ENCODE results near the gene CST1.
"Not testable (repeated sequence)": the region's sequence is repeated elsewhere in the genome, so short reads cannot be mapped to it uniquely, and the experiment has no call there.

The CST1 gene

DNA sequence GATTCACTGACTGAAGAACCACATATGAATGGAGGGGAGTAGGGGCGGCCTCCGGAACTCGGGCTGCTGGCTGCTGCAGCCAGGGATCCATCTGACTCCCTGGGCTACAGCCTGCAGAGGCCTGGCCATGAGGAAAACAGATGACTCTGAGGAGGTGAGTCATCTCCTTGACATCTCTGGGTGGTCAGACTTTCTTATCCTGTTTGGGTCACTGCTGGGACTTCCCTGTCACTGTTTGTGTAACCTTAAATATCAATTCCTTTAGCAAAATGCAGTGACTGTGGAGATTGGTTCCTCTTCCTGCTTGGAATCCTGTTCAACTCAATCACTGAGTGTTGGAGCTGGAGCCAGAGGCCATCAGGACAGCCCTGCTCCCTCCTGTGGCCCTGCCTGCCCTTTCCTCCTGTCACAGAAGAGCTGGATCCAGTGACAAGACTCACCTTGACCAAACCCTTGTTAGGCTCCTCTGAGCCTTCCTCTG lies 4.4 kb upstream of the CST1 start:
- DNase-seq (ENCODE audit: low read depth in 2 of 2): not testable (repeated sequence)

DNA sequence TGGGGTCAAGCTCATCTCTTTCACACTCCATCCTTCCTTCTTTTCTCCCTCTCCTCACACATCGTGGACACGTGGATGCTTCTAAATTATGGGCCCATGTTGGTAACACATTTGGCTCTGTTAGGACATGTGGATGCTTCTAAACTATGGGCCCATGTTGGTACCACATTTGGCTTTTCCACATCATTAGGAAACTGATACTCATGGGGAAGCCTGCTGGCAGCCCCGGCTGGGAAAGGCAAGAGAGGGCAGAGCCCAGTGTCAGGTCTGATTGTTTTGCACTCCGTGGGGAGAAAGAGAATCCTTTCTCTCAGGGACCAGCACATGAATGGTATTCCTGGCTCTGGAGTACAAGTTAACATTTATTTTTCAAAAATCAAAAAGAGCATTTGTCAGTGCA lies 4.0 kb upstream of the CST1 start:
- no peak for DNase-seq (ENCODE audit: low read depth in 2 of 2)

DNA sequence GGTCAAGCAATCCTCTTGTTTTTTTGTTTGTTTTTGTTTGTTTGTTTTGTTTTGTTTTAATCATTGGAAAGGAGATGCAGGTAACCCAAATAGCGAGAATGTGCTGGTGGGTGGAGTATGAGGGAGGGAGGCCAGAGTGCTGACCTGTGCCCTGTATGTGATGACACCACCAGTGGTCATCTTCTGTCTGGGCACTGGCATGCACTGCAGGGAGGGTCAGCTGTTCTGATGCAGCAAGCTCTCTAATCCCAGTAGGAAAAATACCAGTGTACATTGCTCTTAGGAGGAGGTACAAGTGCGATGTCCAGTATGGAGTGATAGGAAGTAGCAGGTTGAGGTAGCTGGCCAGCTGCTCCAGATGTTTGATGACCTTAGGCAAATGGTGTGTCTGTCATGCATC lies 2.9 kb upstream of the CST1 start:
- DNase-seq (ENCODE audit: low read depth in 2 of 2): no peak

DNA sequence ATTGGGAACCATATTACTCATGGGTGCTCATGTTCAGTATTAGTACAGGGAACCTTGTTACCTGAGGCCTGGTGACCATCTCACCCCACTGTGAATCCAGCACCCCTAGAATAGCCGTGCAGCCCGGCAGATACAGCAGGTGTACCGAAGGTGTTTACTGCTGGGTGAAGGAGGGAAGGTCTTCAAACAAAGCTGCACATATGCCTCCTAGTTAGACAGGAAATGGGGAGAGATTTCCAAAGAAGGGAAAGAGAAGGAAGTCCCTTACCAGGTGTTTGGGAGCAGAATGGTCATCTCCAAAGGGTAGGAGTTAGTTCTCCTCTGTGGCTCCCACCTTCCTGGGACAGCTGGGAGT lies 2.4 kb upstream of the CST1 start:
- no peak for DNase-seq (ENCODE audit: low read depth in 2 of 2)

DNA sequence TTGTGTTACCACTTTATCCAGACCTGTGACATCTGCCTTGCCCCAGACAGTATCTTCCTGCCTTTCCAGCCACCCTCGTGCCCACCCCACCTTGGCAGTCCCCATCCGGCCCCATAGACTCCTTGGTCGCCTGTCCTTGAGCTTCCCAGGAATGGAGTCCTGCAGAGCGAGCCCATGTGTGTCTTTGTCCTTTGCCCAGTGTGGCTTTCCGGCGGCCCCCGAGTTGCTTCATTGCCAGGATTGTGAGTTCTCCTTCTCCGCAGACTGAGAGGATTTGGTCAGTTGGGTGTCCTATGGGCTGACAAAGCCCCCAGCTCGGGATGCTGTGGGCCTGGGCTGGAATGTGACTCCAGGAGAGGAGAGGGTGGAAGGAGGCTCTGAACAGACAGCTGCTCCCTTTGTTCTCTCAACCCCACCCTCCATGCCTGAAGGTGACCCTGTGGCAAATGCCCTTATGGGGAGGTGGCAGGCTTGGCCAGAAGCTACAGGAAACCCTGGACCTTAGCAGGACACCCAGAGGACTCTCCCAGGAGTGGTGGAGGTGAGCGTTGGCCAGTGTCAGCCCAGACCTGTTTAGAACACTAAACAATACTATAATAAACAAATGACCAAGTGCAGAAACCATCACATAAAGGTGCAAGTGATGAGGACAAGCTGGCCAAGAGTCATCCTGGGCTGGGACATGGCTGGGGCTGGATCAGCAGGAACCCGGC lies 1.9 kb upstream of the CST1 start:
- no peak for DNase-seq (ENCODE audit: low read depth in 2 of 2)

DNA sequence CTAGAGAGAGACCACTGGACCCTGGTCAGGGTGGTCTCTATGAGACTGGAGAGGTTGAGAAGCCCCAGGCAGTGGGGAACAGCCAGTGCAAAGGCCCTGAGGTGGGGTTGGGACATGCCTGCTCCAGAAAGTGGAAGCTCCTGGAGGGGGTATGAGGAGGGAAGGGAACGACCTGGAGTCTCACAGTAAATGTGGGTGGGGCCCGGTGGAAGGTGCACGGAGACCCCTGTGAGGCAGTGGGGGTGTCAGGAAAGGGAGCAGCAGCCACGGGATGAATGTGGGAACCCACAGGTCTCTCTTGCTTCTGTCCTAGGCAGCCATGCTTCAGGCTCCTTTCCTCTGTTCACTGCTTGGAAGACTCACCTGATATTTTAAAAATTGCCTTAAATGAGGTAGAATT lies 1.3 kb upstream of the CST1 start:
- DNase-seq (ENCODE audit: low read depth in 2 of 2): no peak

DNA sequence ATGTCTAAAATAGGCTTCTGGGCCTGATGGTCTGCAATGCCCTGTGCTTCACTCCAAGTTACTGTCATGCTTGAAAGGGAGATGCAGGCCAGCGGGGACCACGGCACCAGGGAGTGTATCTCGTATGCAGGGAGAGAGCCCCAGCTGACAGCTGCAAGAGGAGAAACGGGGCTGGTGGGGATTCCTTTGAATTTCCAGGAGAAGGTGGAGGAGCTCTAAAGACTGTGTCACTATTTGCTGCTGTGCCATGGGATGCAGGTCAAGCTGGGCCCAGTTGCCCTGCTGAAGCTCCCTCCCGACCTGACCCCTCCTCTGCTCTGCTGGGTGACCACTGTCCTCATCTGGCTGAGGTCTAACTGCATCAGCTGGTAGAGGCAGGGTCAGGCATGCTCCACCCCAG lies 989 bp downstream of the CST1 start:
- DNase-seq (ENCODE audit: low read depth in 2 of 2): no peak

DNA sequence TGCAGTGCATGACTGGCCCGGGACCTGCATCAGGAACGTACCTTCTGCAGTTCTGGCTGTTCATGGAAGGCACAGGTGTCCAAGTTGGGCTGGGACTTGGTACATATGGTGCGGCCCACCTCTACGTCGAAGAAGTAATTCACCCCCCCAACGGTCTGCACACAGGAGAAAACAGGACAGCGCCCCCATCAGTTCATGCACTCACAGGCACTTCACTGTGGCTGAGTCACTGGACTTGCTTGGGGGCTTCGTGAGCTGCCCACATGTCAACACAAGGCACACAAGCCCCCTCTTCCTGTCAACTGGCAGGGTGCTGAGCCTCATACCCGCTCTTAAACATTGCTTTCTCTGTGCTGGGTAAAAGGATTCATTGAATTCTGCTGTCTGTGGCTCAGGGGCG lies 1.8 kb downstream of the CST1 start:
- DNase-seq (ENCODE audit: low read depth in 2 of 2): not testable (repeated sequence)

DNA sequence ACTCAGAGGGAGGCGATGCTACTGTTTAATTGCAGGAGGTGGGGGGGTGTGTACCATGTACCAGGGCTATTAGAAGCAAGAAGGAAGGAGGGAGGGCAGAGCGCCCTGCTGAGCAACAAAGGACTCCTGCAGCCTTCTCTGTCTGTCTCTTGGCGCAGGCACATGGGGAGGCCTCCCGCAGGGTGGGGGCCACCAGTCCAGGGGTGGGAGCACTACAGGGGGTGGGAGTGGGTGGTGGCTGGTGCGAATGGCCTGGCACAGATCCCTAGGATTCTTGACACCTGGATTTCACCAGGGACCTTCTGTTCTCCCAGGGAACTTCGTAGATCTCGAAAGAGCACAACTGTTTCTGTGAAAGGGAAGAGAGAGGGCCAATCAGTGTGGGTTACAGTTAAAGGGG lies 3.2 kb downstream of the CST1 start:
- DNase-seq (ENCODE audit: low read depth in 2 of 2): not testable (repeated sequence)

DNA sequence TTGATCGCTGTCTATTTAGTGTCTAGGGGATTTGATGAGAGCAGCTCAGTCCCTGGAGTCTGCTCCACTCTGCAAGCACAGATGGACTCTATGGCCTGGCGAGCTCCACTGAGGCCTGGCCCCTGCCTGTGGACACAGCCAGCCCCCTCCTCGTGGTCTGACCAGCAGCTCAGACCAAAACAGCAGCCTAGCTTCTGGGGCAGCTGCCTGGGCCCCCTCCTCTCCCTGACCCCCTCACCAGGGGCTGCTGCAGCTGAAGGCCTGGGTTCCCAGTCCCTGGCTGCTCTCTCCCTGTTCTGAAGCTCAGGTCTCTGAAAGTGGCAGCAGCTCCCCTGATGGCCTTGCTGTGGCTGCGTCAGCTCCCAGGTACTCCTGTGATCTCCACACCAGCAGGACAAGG lies 3.6 kb downstream of the CST1 start:
- not testable (repeated sequence) for DNase-seq (ENCODE audit: low read depth in 2 of 2)

DNA sequence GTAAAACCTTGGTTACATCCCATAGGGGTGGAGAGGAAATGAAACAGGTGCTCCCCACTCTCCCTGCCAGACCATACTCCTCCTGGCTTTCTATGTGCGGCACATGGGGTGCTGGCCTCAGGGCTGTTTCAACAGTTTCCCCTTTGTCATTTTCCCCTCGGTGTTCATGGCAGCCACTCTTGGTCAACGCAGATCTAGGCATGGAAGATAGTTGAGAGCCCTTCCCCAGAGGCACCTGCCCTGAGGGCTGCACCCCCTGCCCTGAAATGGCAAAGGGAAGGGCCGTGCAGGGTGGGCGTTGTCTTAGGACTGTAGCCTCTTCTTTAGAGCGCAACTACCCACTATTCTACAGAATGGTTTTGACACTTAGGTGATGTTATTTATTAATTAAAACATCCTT lies 4.4 kb downstream of the CST1 start:
- no peak for DNase-seq (ENCODE audit: low read depth in 2 of 2)

DNA sequence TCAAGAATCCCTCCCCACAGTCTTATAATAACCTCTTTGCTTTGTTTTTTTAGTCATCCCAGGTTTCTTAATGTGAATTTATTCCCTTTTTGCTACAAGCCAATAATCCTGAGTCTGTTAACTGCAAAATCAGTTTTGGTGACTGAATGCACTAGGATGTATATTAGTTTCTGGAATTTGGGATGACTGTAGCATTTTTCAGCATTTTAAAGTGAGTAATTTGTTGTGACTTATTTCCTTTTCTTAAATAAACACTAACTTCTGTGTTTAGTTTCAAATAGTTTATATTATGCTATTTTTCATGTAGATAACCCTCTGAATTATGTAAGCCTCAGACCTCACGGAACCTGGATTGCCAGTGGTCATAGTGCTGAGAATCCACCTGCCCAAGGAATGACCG lies 5.5 kb downstream of the CST1 start:
- no peak for DNase-seq (ENCODE audit: low read depth in 2 of 2)

DNA sequence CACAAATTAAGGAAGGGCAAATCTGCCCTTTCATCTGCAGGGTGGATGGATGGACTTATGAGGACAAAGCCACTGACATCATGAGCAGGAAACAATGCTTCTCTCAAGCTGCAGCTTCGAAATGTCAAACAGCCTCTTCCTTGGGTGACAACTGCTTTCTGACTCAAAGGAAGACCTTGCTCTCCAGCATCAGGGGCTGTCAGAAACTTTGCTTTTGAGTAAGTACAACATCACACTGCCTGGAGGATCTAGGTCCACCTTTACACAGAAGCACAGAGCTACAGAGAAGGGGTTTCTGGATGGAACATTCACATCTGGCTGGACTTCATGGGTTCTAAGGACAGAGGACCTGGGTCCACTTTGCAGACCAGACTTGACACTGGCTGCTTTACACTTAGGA lies 5.9 kb downstream of the CST1 start:
- no peak for DNase-seq (ENCODE audit: low read depth in 2 of 2)

DNA sequence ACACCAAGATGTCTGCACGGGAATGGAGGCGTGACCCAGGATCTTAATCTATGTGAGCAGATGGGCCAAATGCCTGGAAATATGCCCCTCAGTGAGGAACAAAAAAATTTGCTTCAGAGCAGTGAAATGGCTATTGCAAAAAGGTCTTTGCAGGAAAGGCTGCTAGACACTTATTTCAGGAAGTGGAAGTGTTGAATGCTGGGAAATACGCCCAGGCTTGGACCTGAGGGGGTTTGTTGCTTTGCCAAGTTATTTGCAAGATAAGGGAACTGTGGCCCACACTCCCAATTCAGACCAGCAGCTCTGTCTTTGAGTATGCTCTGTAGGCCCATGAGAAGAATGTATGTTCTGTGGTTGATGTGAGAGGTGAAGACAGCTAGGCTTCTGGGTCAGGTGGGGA lies 15.3 kb downstream of the CST1 start:
- not testable (repeated sequence) for DNase-seq (ENCODE audit: low read depth in 2 of 2)

DNA sequence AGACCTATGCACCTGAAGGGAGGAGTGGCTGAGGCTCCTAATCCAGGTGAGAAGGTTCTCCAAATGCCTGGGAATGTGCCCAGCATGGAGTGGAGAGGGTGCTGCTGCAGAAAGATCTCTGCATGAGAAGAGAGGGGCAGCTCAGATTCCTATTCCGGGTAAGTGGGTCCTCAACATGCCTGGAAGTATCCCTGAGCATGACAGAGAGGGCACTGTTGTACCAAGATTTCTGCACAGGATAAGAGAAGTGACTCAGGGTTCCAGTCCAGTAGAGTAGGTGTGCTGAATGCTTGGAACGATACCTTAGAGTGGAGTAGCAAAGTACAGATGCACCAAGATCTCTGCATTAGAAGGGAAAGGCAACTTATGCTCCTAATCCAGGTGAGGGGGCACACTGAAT lies 15.8 kb downstream of the CST1 start:
- DNase-seq (ENCODE audit: low read depth in 2 of 2): not testable (repeated sequence)

DNA sequence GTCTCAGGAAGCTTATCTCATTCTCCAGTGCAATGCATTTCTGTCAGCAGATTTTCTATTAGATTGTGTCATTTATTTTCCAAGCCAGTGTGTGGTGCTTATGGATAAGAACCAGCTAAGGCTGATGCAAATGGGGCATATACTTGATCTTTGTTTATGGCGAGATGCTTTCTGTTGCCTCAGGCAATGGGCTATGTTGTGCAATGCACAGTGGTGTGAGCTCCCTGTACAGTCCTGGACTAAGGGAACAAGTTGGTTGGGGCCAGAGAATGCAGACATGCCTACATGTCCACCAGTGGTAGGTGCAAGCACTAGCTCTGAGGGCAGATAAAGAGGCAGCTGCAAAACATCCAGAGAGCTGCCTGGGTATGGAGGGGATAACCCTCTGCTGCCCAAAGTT lies 16.3 kb downstream of the CST1 start:
- DNase-seq (ENCODE audit: low read depth in 2 of 2): not testable (repeated sequence)

DNA sequence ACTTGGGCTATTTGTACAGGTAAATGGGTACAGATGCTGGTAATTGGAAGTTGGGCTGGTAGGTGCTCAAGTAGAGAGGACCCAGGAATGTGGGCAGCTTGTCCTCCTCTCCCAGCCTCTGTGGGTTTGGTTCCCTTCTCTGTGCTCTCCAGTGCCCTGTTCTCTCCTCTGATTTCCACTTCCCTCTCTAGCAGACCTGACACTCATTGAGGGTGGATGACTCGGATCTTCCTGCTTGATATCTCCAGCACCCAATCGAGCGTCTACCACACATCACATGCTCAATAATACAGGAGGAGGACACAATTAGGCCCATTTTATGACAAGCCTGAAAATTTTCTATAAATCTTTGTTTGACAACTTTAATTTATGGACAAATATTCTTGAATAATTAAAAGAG lies 23.7 kb downstream of the CST1 start:
- DNase-seq (ENCODE audit: low read depth in 2 of 2): no peak

DNA sequence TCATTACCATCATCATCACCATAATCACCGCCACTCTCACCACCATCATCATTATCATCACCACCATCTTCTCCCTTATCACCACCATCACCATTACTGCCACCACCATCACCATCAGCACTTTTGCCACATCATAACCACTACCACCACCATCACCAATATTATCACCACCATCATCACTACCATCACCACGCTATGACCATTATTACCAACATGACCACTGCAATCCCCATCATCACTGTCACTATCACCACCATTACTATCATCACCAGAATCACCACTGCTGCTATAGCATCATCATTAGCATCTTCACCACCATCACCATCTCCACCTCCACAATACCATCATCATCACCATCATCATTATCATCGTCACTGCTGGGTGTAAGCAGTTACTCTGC lies 25.6 kb downstream of the CST1 start:
- no peak for DNase-seq (ENCODE audit: low read depth in 2 of 2)

DNA sequence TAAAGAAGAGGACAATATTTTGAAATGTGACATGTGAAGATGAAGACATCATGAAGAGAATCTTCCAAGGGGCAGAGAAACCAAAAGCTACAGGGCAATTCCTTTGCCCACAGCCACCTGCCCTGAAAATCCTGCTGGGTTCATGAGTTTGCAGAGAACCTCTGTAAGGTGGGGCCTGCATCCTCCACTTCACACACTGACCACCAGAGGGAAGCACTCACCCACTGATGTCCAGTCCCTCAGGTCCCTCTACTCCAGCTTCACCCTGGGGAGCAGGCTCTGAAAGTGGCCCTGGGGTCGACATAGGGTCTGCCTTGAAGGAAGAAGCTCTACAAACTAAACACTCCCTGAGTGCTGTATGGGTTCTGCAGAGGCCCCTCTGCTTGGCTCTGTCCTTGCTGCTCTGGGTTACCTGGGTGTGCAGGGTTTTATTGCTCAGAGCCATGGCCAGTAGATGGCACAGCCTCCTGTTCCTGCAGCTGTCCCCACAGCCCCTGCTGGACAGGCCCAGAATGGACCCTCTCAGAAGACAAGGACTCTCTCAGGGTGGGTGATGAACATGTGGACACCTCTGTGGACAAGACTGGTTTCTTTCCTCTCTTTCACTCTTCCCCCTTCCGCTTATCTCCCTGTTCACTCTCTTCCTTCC lies 27.0 kb downstream of the CST1 start:
- not testable (repeated sequence) for DNase-seq (ENCODE audit: low read depth in 2 of 2)

DNA sequence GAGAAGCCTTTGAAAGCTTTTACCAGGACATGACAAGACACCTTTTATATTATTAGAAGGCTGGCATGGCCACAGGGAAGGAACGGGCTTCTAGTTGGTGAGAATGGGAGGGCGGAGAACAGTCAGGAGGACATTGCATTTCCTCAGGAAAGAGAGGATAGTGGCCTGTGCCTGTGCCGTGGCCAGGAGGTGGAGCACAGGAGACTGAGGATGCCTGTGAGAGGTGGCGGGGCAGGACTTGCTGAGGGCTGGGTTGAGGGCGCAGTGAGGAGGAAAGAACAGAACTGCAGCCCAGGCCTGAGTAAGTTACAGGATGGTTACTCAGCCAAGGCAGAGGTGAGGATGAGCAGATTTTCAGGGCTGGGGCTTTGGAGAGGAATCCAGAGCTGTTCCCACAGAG lies 27.9 kb downstream of the CST1 start:
- DNase-seq (ENCODE audit: low read depth in 2 of 2): not testable (repeated sequence)

DNA sequence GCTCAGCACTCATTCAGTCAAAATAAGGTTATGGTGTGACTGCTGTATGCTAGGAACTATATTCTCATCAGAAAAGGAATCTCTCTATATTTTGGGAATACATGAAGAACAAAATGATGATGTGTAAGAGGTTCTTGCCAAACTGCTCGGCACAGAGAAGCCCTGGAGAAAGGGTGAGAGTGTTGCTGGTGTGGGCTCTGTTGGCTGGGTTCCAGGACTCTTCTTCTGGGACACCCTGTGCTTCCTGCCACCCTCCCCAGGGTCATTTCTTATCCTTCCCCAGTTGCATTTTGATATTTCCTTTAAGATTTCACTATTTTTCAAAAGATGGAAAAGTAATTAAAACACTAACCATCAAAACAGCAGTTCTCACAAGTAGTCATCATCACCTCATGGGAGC lies 28.8 kb downstream of the CST1 start:
- no peak for DNase-seq (ENCODE audit: low read depth in 2 of 2)

DNA sequence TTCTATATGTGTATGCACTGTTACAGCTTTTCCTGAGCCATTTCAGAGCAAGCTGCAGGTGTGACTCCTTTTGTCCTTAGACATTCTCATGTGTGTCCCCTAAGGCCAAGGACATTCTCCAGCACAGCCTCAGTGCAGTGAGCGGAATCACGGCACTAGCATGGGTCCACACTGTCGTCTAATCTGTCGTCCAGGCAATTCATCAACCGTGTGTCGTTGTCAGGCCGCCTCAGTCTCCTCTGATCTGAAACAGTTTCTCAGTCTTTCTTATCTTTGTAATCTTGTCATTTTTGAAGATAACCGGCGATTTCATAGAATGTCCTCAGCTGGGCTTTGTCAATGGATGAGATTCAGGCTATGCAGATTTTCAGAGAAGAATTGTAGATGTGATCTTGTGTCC lies 31.4 kb downstream of the CST1 start:
- not testable (repeated sequence) for DNase-seq (ENCODE audit: low read depth in 2 of 2)

DNA sequence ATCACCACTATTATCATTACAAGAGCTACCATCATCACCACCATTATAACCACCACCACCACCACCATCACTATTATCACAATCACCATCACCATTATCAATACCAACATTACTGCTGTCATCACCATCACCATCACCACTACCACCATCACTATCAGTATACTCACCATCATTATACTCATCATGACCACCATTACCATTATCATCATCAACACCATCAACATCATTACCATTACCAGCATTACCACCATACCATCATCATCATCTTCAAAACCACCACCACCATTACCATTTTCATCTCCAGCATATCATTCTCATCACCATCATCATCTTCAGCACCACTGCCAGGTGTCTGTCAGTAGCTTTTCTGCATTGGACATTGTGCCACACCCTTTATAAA lies 39.0 kb downstream of the CST1 start:
- not testable (repeated sequence) for DNase-seq (ENCODE audit: low read depth in 2 of 2)

DNA sequence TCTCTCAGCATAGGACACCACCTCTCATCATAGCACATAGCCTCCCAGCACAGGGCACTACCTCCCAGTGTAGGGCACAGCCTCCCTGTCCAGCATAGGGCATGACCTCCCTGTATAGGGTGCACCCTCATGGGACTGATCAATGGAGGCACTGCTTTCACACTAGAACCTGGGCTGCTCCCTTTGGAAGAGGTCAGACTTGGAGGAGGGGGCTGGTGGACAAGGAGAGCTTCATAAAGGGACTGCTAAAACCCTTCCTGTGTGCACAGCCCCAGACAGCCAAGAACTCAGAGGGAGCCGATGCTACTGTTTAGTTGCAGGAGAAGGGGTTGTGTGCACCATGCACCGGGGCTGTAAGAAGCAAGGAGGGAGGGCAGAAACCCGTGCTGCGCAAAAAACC lies 40.0 kb downstream of the CST1 start:
- no peak for DNase-seq (ENCODE audit: low read depth in 2 of 2)

Data from stimulated activated CD4-positive, alpha-beta T cell treated with anti-CD3 and anti-CD28 coated beads, Interleukin-1b, Interleukin-23, amount 100 ng/mL, for 1 hour (primary cell).